Heart left ventricle (tissue), 16 donors: Measurements from ENCODE around the gene PRSS21. TPM values are rescaled to one million over a fixed set of nuclear protein-coding genes. Genes with fewer than 3 reads are reported as not detected.

Experiments
- ATAC-seq, 4 donors: fragments of 200-7000 bp; cut with Tn5 transposase; one replicate each; pipeline ENCODE4 v1.9.1; 2020 to 2022; ENCODE audit warnings: moderate library complexity in 4 of 4, mild to moderate bottlenecking in 3 of 4, moderate number of reproducible peaks in 1 of 4
- DNase-seq, 5 donors: peaks; one replicate each; pipeline ENCODE4 v3.0.0-alpha.2; 2020
- H3K27ac ChIP-seq, 12 donors: fragments of 200-600 bp; sonication (generic) in 4 of 12; one replicate each; pipeline versions ENCODE4 v1.5.0 to v1.8.0; 2016 to 2022; ENCODE audit warnings: mild to moderate bottlenecking in 2 of 12
- H3K27me3 ChIP-seq, 9 donors: fragments of 200-600 bp; sonication (generic) in 2 of 9; one replicate each; pipeline versions ENCODE4 v1.5.1 to v1.8.0; 2016 to 2022; ENCODE audit warnings: mild to moderate bottlenecking in 3 of 9
- H3K36me3 ChIP-seq, 9 donors: fragments of 200-600 bp; sonication (generic) in 2 of 9; one replicate each; pipeline versions ENCODE4 v1.5.0 to v1.8.0; 2018 to 2022; ENCODE audit warnings: mild to moderate bottlenecking in 2 of 9
- H3K4me1 ChIP-seq, 12 donors: fragments of 200-600 bp; sonication (generic) in 4 of 12; one replicate each; pipeline versions ENCODE4 v1.5.0 to v1.8.0; 2016 to 2022; ENCODE audit warnings: mild to moderate bottlenecking in 3 of 12
- H3K4me3 ChIP-seq, 12 donors: fragments of 200-600 bp; sonication (generic) in 4 of 12; one replicate each; pipeline versions ENCODE4 v1.5.0 to v1.8.0; 2017 to 2022; ENCODE audit warnings: mild to moderate bottlenecking in 9 of 12, moderate library complexity in 4 of 12
- H3K9me3 ChIP-seq, 12 donors: fragments of 200-600 bp; sonication (generic) in 4 of 12; one replicate each; pipeline versions ENCODE4 v1.5.0 to v1.8.0; 2016 to 2022; ENCODE audit warnings: mild to moderate bottlenecking in 1 of 12
- POLR2A ChIP-seq, 2 donors: fragments of 450-650 bp; IDR thresholded peaks; one replicate each; pipeline ENCODE4 v1.6.1; 2017; ENCODE audit warnings: antibody characterized with exemption in 2 of 2, mild to moderate bottlenecking in 2 of 2, moderate library complexity in 2 of 2
- WGBS, 4 donors: extraction: QIAGEN DNeasy Blood & Tissue Kit in 2 of 4; methylation state at CpG; one replicate each; pipeline versions ENCODE4 v1.1.5 to v1.1.7; 2013 to 2018; 5-methylcytosine and 5-hydroxymethylcytosine counted together
- intact Hi-C, 10 donors: fragments of 100-400 bp; cut with DNase I; formaldehyde crosslinking; loops; one replicate each; pipeline versions ENCODE4 v1.11.1 to v1.14.2; 2022
- polyA plus RNA-seq, 2 donors: library from polyadenylated mRNA; stranded (reverse); fragments of 200-250 nt; gene quantifications; one replicate each; pipeline ENCODE4 v1.2.3, GENCODE V29; 2013
- total RNA-seq, 9 donors: library from RNA; depleted of rRNA in 2 of 9; stranded (reverse); fragments of >200 nt in 2 of 9; fragmentation: NEBNext Ultra II Directional in 3 of 9; extraction: Animal tissue kit (Norgen Biotek cat#: 25700) in 3 of 9; gene quantifications; one replicate each; pipeline versions ENCODE4 v1.1.0 to v1.2.4, GENCODE V29; 2016 to 2023
- TF ChIP-seq, protein P1 (sequence below), 12 donors: fragments of 200-600 bp; sonication (generic) in 4 of 12; IDR thresholded peaks; one replicate each; pipeline versions ENCODE4 v1.5.0 to v1.8.0; 2018 to 2022; ENCODE audit warnings: antibody characterized with exemption in 12 of 12, mild to moderate bottlenecking in 5 of 12
- donor health status: ischemic (EF 13 %, LVEDD 7.1; RV severe dilation, severe dysfunction).
- donor health status: healthy with polysubstance abuse.
- donor health status: DM: no; HTN: yes; CAD: no.
- donor health status: DM: no; HTN: no; CAD: no.
- donor health status: ischemic (EF 25% LVEDD 6.9; RV normal size, moderate dysfunction).
- donor health status: ischemic (EF 25% LVEDD 5.7; RV mildly dilated, moderate dysfunction).
- donor health status: healthy.
- donor health status: DM: yes; HTN: yes; CAD: no.
- donor health status: ischemic (EF 35%, LVEDD 5.7; RV mildly dilated, moderate dysfunction).
- donor health status: nonischemic (EF 11% LVEDD 7.7; RV severe dilation, severe dysfunction).
- donor health status: DM: yes; HTN: yes; CAD: no.
- donor health status: PGD.
- donor health status: ischemic (EF 29% LVEDD 5.4; RV normal size, mild dysfunction).
- donor health status: nonischemic (EF 23%, LVEDD 6.1; RV moderate dilation, normal function).

PRSS21 gene
- total and polyA plus RNA-seq, 11 donors: not detected

DNA sequence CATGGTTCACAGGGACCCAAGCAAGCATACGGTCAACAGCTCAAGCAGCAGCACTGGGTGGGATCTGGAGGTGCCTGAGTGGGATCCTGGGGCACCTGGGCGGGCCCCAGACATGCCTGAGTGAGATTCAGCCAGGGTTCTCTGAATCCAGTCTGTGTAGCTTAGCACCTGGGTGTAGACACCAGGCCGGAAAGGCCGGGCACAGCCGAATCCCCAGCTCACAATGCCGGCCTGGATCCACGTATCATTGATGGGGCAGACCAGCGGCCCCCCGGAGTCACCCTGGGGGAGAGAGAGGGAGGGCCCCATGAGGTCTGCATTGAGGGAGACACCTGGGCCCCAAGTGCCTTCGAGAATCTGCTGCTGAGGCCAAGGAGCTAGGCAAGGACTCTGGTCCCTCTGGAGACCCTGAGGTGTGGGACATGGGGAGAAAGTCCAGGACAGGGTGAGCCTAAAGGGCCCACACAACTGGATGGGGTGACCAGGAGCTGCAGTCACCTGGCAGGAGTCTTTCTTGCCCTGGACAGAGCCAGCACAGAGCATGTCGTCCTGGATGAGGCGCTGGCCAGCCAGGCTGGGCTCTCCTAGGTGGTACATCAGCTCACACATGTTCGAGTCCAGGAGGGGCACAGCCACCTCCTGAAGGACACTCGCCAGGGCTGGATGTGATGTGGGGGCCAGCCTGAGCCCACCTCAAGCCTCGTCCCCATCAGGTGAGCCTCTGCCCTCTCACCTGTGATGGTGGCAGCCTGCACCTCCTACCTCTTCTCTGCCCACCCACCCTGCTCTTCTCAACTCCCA is 22.8 kb downstream of the PRSS21 start:
- Histone ChIP-seq H3K9me3 (no peaks in the 10 kb centered on the region), H3K36me3 (no peaks in the 10 kb centered on the region), H3K4me3 (no peak overlapping the region), H3K27me3 (no peaks in the 10 kb centered on the region), H3K4me1 (peaks cover 0 to 26% (median 10%) of the 10 kb centered on the region in 12 donors), H3K27ac (no peak overlapping the region)
- TF ChIP-seq POLR2A (IDR thresholded peaks at IDR 0.05): no peak
- TF ChIP-seq, protein P1, sequence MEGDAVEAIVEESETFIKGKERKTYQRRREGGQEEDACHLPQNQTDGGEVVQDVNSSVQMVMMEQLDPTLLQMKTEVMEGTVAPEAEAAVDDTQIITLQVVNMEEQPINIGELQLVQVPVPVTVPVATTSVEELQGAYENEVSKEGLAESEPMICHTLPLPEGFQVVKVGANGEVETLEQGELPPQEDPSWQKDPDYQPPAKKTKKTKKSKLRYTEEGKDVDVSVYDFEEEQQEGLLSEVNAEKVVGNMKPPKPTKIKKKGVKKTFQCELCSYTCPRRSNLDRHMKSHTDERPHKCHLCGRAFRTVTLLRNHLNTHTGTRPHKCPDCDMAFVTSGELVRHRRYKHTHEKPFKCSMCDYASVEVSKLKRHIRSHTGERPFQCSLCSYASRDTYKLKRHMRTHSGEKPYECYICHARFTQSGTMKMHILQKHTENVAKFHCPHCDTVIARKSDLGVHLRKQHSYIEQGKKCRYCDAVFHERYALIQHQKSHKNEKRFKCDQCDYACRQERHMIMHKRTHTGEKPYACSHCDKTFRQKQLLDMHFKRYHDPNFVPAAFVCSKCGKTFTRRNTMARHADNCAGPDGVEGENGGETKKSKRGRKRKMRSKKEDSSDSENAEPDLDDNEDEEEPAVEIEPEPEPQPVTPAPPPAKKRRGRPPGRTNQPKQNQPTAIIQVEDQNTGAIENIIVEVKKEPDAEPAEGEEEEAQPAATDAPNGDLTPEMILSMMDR (IDR thresholded peaks at IDR 0.05): no peak
- intact Hi-C loops: loop anchor here in 3 of 10 donors (2.0 to 10.0 kb wide), 3 partner anchors 29 to 87 kb away; partner anchors contain the start of gene FLYWCH1 (in 1 of the 3)
- ATAC-seq (no peak), DNase-seq (no peak)
- 78 to 86% (median 83%) methylated on average over 14 to 15 of the region's 15 CpGs for WGBS, 4 donors

DNA sequence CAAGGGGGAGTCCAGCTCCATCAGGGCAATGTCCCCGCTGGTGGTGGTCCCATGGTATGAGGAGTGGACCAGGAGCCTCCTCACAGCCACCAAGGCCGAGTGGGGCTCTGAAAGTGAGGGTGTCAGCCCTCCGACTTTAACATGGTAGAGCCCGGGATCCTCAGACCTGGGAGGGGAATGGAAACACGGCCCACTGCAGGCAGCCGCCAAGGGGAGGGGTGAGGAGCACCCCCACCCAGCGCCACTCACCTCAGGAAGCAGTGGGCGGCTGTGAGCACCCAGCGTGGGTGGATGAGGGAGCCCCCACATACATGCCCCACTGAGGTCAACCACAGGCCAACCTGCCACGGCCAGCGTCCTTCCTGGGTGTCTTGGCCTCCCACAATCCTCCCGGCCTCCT is 23.9 kb downstream of the PRSS21 start:
- ATAC-seq: no peak
- Histone ChIP-seq H3K4me1 (peaks cover 0 to 26% (median 9%) of the 10 kb centered on the region in 12 donors), H3K36me3 (no peaks in the 10 kb centered on the region), H3K27me3 (no peaks in the 10 kb centered on the region), H3K9me3 (no peaks in the 10 kb centered on the region), H3K4me3 (no peak overlapping the region), H3K27ac (no peak overlapping the region)
- WGBS, 4 donors: 76 to 87% (median 85%) methylated on average over 3 to 12 of the region's 12 CpGs
- DNase-seq: no peak
- TF ChIP-seq POLR2A (IDR thresholded peaks at IDR 0.05): no peak
- TF ChIP-seq, protein P1 (IDR thresholded peaks at IDR 0.05): no peak
- intact Hi-C loops: no loop called here

DNA sequence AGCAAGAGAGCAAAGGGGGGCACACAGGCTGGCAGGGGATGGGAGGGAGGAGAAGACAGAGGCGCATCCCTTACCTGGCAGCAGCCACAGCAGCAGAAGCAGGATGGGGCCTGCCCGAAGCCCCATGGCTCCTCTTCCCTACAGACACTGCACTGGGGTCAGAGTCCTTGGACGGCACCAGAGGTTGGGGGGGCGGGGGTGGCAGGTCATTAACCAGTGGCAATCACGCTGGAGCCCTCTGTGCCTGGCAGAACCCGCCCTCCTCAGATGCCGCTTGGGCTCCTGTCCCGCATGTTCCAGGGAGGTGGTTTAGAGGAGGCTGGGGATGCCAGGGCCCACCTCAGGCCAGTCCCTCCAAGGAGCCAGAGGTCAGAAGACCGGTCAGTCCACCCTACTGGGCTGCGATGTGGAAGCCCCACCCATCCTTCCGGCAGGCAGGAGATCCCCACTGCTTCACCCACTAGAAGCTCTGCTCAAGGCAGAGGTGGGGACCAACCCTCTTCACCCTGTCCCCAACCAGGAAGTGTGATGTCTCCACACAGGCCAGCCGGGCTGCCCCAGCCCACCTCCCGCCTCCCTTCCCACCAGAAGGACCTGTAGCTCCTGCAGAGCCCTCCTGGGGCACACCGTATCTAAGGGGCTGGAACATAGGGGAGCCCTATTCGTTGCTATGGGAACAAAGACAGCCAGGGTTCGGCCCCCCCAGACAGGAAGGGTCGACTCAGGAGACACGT is 24.7 kb downstream of the PRSS21 start:
- DNase-seq: no peak
- H3K9me3 ChIP-seq: no peaks in the 10 kb centered on the region
- no peak for TF ChIP-seq POLR2A (IDR thresholded peaks at IDR 0.05)
- TF ChIP-seq, protein P1 (IDR thresholded peaks at IDR 0.05): no peak
- H3K27ac ChIP-seq: peak overlapping the region in 3 of 12 donors; percentile 37 to 60 (median 49)
- WGBS, 4 donors: 77 to 87% (median 82%) methylated on average over 8 to 18 of the region's 18 CpGs
- intact Hi-C loops: loop anchor here in 1 of 10 donors (1.0 kb wide), 1 partner anchor 27 kb away; no protein-coding TSS in a partner anchor
- peak overlapping the region in 8 of 12 donors; percentile 4 to 45 (median 29) for H3K4me3 ChIP-seq
- H3K36me3 ChIP-seq: no peaks in the 10 kb centered on the region
- ATAC-seq: peak in 1 of 4 donors; percentile 40
- no peaks in the 10 kb centered on the region for H3K27me3 ChIP-seq
- peaks cover 0 to 26% (median 9%) of the 10 kb centered on the region in 12 donors for H3K4me1 ChIP-seq
